Ovary (tissue), 3 donors: ENCODE data around the gene UNC13C.

Experiments
- EP300 ChIP-seq: sonication (generic); formaldehyde crosslinking; IDR thresholded peaks from one replicate; pipeline ENCODE4 v1.6.1; 2017; ENCODE audit warnings: antibody characterized with exemption
- TF ChIP-seq, protein P1 (sequence below), 3 donors: fragments of 450-650 bp in 2 of 3; fragments of 200-600 bp in 1 of 3; IDR thresholded peaks; one replicate each; pipeline versions ENCODE4 v1.5.1 to v1.8.0; 2016 to 2022; ENCODE audit warnings: antibody characterized with exemption in 3 of 3, mild to moderate bottlenecking in 1 of 3
- donor health status: DM: no; HTN: no; CAD: no.

DNA sequence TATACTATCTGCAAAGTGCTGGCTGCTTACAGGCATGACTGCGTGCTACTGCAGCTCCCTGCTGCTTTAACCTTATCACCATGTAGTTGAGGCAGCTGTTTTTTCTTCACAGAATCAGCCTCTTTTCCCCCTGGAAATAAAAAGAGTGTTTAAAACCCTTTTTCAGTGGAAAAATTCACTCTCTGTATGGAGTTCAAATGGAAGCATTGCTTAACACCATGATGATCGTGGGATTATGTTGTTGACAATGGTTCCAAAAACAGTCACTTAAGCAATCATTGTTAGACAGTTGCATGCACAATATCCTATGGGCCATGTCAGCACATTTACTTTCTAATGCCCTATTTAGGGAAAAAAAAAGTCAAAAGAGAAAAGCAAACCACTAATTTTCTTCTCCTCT is 536.4 kb downstream of the UNC13C start:
- TF ChIP-seq, protein P1, sequence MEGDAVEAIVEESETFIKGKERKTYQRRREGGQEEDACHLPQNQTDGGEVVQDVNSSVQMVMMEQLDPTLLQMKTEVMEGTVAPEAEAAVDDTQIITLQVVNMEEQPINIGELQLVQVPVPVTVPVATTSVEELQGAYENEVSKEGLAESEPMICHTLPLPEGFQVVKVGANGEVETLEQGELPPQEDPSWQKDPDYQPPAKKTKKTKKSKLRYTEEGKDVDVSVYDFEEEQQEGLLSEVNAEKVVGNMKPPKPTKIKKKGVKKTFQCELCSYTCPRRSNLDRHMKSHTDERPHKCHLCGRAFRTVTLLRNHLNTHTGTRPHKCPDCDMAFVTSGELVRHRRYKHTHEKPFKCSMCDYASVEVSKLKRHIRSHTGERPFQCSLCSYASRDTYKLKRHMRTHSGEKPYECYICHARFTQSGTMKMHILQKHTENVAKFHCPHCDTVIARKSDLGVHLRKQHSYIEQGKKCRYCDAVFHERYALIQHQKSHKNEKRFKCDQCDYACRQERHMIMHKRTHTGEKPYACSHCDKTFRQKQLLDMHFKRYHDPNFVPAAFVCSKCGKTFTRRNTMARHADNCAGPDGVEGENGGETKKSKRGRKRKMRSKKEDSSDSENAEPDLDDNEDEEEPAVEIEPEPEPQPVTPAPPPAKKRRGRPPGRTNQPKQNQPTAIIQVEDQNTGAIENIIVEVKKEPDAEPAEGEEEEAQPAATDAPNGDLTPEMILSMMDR (IDR thresholded peaks at IDR 0.05) = no peak
- TF ChIP-seq EP300 = no peak
